HG02798 (cell line): ENCODE results near the gene GP1BB.

Experiments used
- ATAC-seq: cut with Tn5 transposase; IDR thresholded peaks from one replicate; pipeline ENCODE4 v1.9.1; 2021; ENCODE audit warnings: mild to moderate bottlenecking; ENCODE audit not compliant: unreplicated experiment, poor library complexity

GP1BB gene

GRCh38 chr22:19764299-19764593 is 40.9 kb downstream of the GP1BB start:
- ATAC-seq: no peak

GRCh38 chr22:19764636-19765476 is 41.5 kb downstream of the GP1BB start:
- no peak for ATAC-seq

GRCh38 chr22:19765477-19766239 is 42.3 kb downstream of the GP1BB start:
- no peak for ATAC-seq

- ATAC-seq: no peak
These were observed 42.8 kb downstream of the GP1BB start for GRCh38 chr22:19766240-19766510.

GRCh38 chr22:19766511-19767426 is 43.4 kb downstream of the GP1BB start:
- no peak for ATAC-seq

- ATAC-seq: no peak
These were observed 44.3 kb downstream of the GP1BB start for GRCh38 chr22:19767427-19768341.

GRCh38 chr22:19769393-19769715 is 46.0 kb downstream of the GP1BB start:
- ATAC-seq: no peak

GRCh38 chr22:19770349-19771220 is 47.2 kb downstream of the GP1BB start:
- no peak for ATAC-seq

GRCh38 chr22:19772422-19772672 is 49.0 kb downstream of the GP1BB start:
- ATAC-seq: no peak

- ATAC-seq: peak; percentile 62
These were observed 49.5 kb downstream of the GP1BB start for GRCh38 chr22:19772673-19773469.

- no peak for ATAC-seq
These were observed 50.2 kb downstream of the GP1BB start for GRCh38 chr22:19773470-19774040.
